HCT116 (cell line): ENCODE results near the gene SLC39A5. TPM values are rescaled to one million over a fixed set of nuclear protein-coding genes. Genes with fewer than 3 reads are reported as not detected.
A peak's percentile ranks its signal among the peaks of the same experiment; 100 is the strongest.

ENCODE experiments used
- ATAC-seq: fragments of 200-7000 bp; cut with Tn5 transposase; 2 replicates; pipeline ENCODE4 v1.9.1; 2020; ENCODE audit warnings: mild to moderate bottlenecking, moderate library complexity
- BruUV-seq: library from RNA; stranded (reverse); fragments of 400-500 nt; replicated peaks from 2 replicates; lab custom pipeline; 2021; lab: Mats Ljungman, UMichigan
- CTCF ChIA-PET: fragments of 300-600 bp; sonication (Branson Sonifier 250); formaldehyde crosslinking; loops from one replicate; lab custom pipeline; 2021; ENCODE audit warnings: antibody characterized with exemption; lab: Charles Lee
- POLR2A ChIA-PET: fragments of 300-600, 350-600 bp; sonication (Branson Sonifier 250); formaldehyde crosslinking; loops from one replicate; lab custom pipeline; 2021; ENCODE audit warnings: antibody characterized with exemption; lab: Charles Lee
- RAD21 ChIA-PET, 2 experiments: fragments of 300-600 bp; sonication (Branson Sonifier 250); formaldehyde crosslinking; loops; one replicate each; lab custom pipeline; 2023; ENCODE audit warnings: low total read pairs in 2 of 2; ENCODE audit not compliant: uncharacterized antibody in 2 of 2, unreplicated experiment in 2 of 2, low non-redundant PET in 1 of 2; lab: Charles Lee
- DNase-seq: peaks from one replicate; pipeline ENCODE4 v3.0.0-alpha.2; 2010; ENCODE audit warnings: low read depth, low spot score
- H2AFZ ChIP-seq: fragments of 200-600 bp; shearing (Covaris generic), sonication (generic); 2 replicates; pipeline ENCODE4 v1.6.1; 2017; ENCODE audit warnings: low read depth, mixed run types, mixed read lengths, antibody characterized with exemption, low read length; ENCODE audit not compliant: poor library complexity, severe bottlenecking
- H3K27ac ChIP-seq: 2 replicates; pipeline ENCODE4 v1.5.1; 2012; ENCODE audit warnings: low read depth, low read length
- H3K27me3 ChIP-seq: fragments of 200-600 bp; sonication (generic); 2 replicates; pipeline ENCODE4 v1.6.1; 2016; ENCODE audit warnings: mixed run types, low read length, mixed read lengths; ENCODE audit not compliant: insufficient read depth
- H3K36me3 ChIP-seq, 2 experiments: fragments of 200-500 bp in 1 of 2; fragments of 200-600 bp in 1 of 2; sonication (Bioruptor generic) in 1 of 2; sonication (generic) in 1 of 2; 2 replicates each; pipeline versions ENCODE4 v1.5.1 to v1.6.1; 2014 to 2016; ENCODE audit warnings: low read length in 2 of 2, inconsistent platforms in 1 of 2, mixed read lengths in 1 of 2, mixed run types in 1 of 2; ENCODE audit not compliant: insufficient read depth in 2 of 2, control insufficient read depth in 1 of 2
- H3K4me1 ChIP-seq, 2 experiments: fragments of 200-600 bp in 1 of 2; sonication (generic) in 1 of 2; 2 replicates each; pipeline versions ENCODE4 v1.5.1 to v1.6.1; 2012 to 2017; ENCODE audit warnings: low read length in 2 of 2, inconsistent platforms in 1 of 2, mild to moderate bottlenecking in 1 of 2, mixed read lengths in 1 of 2, mixed run types in 1 of 2, moderate library complexity in 1 of 2; ENCODE audit not compliant: insufficient read depth in 2 of 2, control insufficient read depth in 1 of 2
- H3K4me2 ChIP-seq: fragments of 200-600 bp; sonication (generic); 2 replicates; pipeline ENCODE4 v1.6.1; 2017; ENCODE audit warnings: mixed run types, low read length, mixed read lengths
- H3K4me3 ChIP-seq, 2 experiments: fragments of 200-600 bp in 1 of 2; sonication (generic) in 1 of 2; replicated peaks in 1 of 2; 2 replicates each; pipeline ENCODE4 v1.5.1; 2011 to 2016; ENCODE audit warnings: low read length in 2 of 2, control low read depth in 1 of 2, low read depth in 1 of 2, mild to moderate bottlenecking in 1 of 2, mixed read lengths in 1 of 2, mixed run types in 1 of 2
- H3K79me2 ChIP-seq: fragments of 200-600 bp; sonication (generic); 2 replicates; pipeline ENCODE4 v1.6.1; 2017; ENCODE audit warnings: mild to moderate bottlenecking, mixed run types, low read length, moderate library complexity, mixed read lengths; ENCODE audit not compliant: insufficient read depth
- H3K9ac ChIP-seq: fragments of 200-600 bp; sonication (generic); 2 replicates; pipeline ENCODE4 v1.6.1; 2016; ENCODE audit warnings: low read length, mixed read lengths
- H3K9me2 ChIP-seq: fragments of 200-600 bp; sonication (generic), shearing (Covaris generic); 2 replicates; pipeline ENCODE4 v1.6.1; 2017; ENCODE audit warnings: mixed run types, mild to moderate bottlenecking, moderate library complexity; ENCODE audit not compliant: insufficient read depth
- H3K9me3 ChIP-seq, 2 experiments: fragments of 200-500 bp in 1 of 2; fragments of 200-600 bp in 1 of 2; sonication (Bioruptor generic) in 1 of 2; sonication (generic) in 1 of 2; 2 replicates each; pipeline ENCODE4 v1.6.1; 2014 to 2017; ENCODE audit warnings: low read length in 2 of 2, mixed read lengths in 2 of 2, inconsistent platforms in 1 of 2, low read depth in 1 of 2, mild to moderate bottlenecking in 1 of 2, mixed run types in 1 of 2, moderate library complexity in 1 of 2; ENCODE audit not compliant: control insufficient read depth in 1 of 2, insufficient read depth in 1 of 2
- H4K20me1 ChIP-seq: fragments of 200-600 bp; sonication (generic), shearing (Covaris generic); 2 replicates; pipeline ENCODE4 v1.6.1; 2017; ENCODE audit warnings: mixed run types, mild to moderate bottlenecking, moderate library complexity; ENCODE audit not compliant: insufficient read depth
- JUND ChIP-seq: IDR thresholded peaks from 2 replicates; pipeline ENCODE4 v1.6.1; 2012
- MAX ChIP-seq: IDR thresholded peaks from 2 replicates; pipeline ENCODE4 v1.6.1; 2012
- ZBTB33 ChIP-seq: IDR thresholded peaks from 2 replicates; pipeline ENCODE4 v1.6.1; 2011; ENCODE audit warnings: mild to moderate bottlenecking, low read length, moderate library complexity; ENCODE audit not compliant: insufficient replicate concordance; ENCODE audit errors: extremely low read depth
- intact Hi-C: fragments of 100-400 bp; cut with micrococcal nuclease; formaldehyde crosslinking; loops from 2 replicates; pipeline ENCODE4 v1.10.0; 2022
- total RNA-seq: library from RNA; stranded (reverse); gene quantifications from one replicate; pipeline ENCODE4 v1.2.1, GENCODE V29; 2021; ENCODE audit not compliant: unreplicated experiment

Gene SLC39A5
- total RNA-seq, 1 experiment from 2014 or later: 0.66 TPM

DNA sequence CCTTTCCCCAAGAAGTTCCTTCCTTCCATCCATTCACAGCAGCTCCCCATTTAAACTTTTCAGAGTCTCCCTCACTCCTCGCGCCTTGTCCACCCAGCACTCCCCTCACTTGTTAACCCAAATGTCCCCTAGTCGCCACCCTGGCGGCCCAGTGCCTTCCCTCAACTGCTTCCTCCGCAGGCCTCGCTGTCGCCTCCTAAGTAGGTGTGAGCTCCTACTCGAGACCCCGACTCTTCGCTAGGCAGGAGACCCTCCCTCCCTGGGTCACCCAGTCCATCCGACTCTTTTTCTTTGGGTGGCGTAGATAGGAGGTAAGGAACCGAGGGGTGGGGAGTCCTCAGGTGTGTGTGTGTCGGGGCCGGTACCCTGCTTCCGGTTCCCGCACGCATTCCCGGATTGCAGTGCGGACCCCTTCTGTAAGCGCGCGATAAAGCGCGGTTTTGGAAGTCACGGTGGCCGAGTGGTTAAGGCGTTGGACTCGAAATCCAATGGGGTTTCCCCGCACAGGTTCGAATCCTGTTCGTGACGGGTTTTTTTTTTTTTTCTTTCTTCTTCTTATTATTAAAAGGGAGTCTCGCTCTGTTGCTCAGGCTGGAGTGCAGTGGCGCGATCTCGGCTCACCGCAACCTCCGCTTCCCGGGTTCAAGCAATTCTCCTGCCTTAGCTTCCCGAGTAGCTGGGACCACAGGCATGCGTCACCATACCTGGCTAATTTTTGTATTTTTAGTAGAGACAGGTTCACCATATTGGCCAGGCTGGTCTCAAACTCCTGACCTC, 39.7 kb upstream of the SLC39A5 start (continued):
- TF ChIP-seq ZBTB33: peak; percentile 66
- TF ChIP-seq, all 23 proteins: peak for 7

DNA sequence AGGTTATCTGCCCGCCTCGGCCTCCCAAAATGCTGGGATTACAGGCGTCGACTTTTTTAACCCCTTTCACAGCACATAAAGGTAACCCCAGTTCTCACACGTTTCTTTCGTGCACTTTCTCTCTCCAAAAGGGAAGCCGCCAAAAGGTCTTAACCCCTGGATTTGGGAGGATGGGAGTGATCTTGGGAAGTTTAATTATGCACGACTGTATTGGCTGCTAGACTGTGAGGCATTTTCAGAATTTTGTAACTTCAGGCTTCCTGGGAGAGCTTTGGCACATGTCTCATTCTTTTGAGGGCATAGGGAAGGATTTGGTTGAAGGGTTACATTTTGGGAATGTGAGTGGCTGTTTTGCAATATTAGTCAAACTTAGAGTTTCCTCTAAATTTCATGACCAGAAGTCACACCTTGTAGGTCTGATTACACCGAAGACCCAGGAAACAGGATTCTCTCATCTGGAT, 39.1 kb upstream of the SLC39A5 start:
- Histone ChIP-seq H3K9me2 (no peaks in the 10 kb centered on the region), H3K4me3 (peak overlapping the region; percentile 75 to 86), H3K79me2 (peaks cover 31% of the 10 kb centered on the region), H3K4me1 (peaks cover 17 to 27% of the 10 kb centered on the region in 2 experiments), H3K4me2 (peak overlapping the region; percentile 84)
- intact Hi-C loops: loop anchor here (5.0 kb wide), 2 partner anchors 382 to 402 kb away; no protein-coding TSS in a partner anchor
- RAD21 ChIA-PET: interaction anchor here (0.7 to 0.9 kb wide), 3 partner anchors 18 to 170 kb away, joined by 4 to 6 read pairs (median 6); no protein-coding TSS in a partner anchor
- no peak for TF ChIP-seq JUND
- peak; percentile 69 for TF ChIP-seq MAX
- TF ChIP-seq, all 23 proteins: peak for 1
- DNase-seq: no peak
- H3K9ac ChIP-seq: peak overlapping the region; percentile 70
- H3K27me3 ChIP-seq: no peaks in the 10 kb centered on the region
- ChIA-PET CTCF (interaction anchor here (0.6 to 3.3 kb wide), 6 partner anchors 16 to 273 kb away, joined by 3 to 24 read pairs (median 10); partner anchors contain the start of genes ANKRD52, ESYT1 and RNF41), POLR2A (interaction anchor here (0.7 to 2.7 kb wide), 6 partner anchors 9 to 1863 kb away, joined by 3 to 15 read pairs (median 4); partner anchors contain the start of genes RNF41 and ZC3H10)
- no TSS peak for BruUV-seq
- peak overlapping the region; percentile 84 for H3K27ac ChIP-seq
- H2AFZ ChIP-seq: peak overlapping the region; percentile 86
- no peak for ATAC-seq
- H3K9me3 ChIP-seq: no peaks in the 10 kb centered on the region
- no peaks in the 10 kb centered on the region for H4K20me1 ChIP-seq
- peaks cover 4 to 10% of the 10 kb centered on the region in 2 experiments; a peak in 3 of 4 replicates for H3K36me3 ChIP-seq
